HG02938 (cell line): ENCODE data around the gene KIF21B.
"Not testable (repeated sequence)": the region's sequence is repeated elsewhere in the genome, so short reads cannot be mapped to it uniquely, and the experiment has no call there.

Experiments used
- ATAC-seq: cut with Tn5 transposase; IDR thresholded peaks from one replicate; pipeline ENCODE4 v1.9.1; 2021; ENCODE audit warnings: mild to moderate bottlenecking, moderate library complexity; ENCODE audit not compliant: unreplicated experiment

KIF21B gene

DNA sequence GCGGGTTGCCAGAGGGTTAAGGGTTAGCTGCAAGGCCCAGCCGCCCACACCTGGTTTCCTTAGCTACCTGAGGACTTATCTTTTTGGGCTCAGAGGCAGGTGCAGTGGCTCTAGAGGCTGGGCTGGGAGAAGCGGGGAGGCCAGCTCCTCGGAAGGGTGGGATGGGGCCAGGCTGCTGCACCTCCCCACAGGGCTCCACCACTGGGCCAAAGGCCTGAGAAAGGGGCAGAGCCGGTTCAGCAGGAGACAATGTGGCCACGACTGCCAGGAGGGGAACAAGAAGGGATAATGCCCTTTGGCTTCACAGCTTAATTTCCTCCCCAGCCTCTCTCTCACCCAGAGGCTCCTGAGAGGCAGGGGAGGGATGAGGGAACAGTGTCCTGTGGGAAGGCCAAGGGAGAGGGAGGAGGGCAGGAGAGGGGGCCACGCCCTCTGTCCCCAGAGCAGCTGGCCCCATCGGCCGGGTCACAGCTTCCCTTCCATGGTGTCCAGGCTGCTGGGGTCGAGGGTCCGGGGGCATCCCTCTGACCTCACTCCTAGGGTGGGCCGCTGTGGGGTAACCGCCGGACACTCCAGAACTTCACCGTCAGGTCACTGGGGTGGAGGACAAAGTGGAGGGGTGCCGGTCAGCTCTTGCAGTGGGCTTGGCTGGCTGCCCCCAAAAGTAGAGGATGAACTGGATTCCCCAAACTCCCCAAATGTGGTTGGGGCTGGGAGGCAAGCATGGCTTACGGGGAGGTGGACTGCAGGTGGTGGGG lies 50.4 kb downstream of the KIF21B start:
- ATAC-seq = no peak

DNA sequence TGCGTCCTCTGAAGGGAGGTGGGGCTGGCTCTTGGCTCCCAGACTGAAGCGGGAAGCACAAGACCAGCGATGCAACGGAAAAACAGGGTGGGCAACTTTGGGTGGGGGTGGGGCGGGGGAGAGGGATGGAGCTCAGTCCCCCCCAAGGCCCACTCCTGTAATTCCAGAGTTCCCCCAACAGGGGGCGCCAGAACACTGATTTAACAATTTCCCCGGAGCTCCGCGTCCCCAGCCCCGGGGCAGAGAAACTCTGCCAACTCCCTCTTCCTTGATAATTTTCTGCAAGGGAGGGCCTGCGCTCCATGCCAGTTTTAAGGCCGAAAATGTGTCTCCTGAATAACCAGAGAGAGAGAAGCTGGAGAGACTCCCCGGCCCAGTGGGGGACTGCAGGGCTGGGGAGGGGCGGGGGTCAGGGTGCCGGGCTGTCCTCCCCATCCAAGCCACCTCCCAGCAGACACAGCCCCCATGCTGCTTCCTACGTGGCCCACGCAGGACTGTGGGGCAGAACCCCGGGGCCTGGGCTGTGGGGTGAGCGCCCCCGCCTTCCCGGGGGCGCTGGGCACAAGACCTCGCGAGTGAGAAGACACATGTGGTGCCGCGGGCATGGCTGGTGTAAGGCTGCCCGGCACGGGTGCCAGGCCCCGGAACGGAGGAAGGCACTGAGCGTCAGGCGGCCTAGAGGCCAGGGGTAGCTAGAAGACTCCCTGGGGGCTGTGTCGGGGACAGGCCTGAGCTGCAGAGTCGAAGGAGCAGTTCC lies 51.4 kb downstream of the KIF21B start:
- no peak for ATAC-seq

DNA sequence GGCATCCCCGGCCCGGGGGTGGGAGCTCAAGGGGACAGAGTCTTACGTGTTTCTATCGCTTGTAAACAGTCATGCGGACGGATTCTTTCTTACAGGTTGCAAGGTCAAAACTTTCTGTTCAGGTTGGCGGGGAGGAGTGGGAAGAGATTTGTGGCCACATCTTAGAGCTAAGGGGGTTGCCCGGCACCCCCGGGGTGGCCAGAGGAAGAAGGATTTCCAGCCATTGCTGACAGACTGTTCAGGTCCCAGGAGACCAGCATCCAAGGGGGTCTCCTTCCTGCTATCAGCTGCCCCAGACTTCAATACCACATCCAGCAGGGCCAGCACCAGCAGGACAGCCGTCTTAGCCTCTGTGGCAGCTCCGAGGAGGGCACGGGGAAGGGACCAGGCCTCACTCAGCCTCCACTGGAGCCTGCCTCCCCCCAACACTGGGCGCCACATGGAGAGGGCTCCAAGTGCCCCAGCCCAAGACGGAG lies 52.0 kb downstream of the KIF21B start:
- ATAC-seq = no peak

DNA sequence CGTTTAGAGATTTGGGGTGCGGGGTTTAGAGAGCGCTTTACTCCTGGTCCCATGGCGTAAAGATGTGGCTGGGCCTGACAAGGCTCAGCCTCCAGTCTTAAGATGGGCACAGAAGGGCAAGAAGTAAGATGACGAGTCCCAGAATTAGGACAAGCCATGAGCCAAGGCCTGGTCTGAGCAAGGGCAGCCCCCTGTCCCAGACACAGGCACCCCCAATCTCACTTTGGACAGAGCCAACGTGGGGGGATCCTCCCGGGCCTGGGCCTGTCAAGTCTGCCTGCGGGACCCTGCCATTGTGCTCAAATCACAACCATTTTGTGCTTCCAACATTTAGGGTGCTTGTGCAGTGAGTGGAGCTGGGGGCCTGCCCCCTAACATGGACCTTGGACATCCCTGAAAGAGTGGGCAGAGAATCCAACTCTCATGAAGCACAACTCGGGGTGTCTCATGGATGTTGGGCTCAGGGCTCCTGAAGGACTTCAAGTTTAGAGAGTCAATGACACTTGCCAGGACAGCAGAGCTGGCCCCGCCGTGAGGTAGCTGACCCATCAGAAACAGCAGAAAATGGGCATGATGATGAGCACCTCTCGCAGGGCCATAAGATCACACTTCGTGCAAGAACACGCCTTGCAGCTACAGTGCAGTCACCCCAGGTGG lies 52.6 kb downstream of the KIF21B start:
- ATAC-seq = no peak

DNA sequence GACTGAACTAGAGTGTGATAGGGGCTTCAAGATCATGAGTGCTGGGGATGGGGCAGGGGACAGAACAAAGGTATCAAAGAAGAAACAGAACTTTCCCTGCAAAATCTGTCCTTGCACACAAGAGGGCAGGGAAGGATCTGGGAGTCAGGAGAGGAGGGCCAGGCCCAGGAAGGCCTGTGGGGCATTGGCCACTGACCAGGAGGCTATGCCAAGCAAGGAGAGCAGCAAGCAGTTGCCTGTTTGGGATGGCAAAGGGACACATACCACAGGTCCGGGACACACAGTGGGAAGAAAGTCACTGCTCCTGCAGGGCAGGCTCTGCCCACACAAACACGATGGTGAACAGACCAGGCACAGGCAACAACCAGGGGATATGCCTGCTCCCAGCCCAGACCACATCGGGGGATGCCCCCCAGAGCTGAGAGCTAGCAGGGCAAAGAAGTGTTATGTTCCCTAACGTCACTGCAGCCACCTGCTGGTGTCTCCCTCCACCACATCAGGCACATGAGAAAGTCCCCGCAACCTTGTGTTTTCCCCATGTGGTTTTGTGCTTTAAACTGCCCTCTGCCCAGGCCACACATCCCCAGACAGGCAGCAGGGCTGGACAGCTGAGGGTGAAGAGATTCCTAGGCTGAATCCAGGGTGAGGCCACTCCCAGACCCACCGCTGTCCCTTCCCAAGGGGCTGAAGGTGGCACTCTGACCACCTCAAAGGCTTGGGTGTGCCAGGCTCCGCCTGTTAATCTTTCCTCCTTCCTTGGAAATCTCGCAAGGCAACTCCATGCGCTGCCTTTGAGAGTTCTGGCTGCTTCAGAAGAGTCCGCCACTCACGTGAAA lies 53.6 kb downstream of the KIF21B start:
- no peak for ATAC-seq

DNA sequence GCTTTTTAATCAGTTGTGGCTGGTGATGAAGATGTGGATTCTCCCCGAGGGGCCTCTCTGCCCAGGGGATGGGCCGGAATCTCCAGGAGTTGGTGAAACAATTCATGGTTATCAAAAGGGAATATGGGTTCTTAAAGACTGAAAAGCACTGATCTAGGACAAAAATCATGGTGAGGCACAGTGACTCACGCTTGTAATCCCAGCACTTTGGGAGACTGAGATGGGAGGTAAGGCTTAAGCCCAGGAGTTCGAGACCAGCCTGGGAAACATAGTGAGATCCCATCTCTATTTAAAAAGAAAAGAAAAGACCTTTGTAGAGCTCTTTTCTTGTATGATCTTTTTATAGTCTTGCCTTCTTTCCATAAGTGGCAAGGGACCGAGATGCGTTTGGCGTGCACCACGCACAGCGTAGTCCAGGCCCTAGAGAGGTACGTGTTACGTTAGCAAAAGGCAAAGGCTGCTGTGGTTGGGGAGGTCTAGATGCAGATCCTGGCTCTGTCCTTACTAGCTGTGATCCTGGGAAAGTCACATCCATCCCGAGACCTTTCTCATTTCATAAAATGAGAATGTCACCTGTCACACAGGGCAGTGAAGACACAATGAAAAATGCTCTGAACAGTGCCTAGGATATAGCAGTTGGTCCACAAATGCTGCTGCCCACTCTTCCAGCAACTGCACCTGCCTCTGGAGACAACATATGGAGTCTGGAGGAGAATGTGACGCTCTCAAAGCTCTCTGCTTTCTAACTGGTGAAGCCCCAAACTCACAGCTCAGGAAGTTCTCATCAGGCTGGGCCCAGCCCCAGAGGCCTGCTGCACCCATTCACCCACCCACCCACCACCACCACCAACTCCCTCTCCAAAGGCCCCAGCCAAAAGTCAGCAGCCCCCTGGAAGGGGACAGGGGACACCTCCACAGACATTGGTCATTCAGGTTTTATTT lies 54.8 kb downstream of the KIF21B start:
- no peak for ATAC-seq

DNA sequence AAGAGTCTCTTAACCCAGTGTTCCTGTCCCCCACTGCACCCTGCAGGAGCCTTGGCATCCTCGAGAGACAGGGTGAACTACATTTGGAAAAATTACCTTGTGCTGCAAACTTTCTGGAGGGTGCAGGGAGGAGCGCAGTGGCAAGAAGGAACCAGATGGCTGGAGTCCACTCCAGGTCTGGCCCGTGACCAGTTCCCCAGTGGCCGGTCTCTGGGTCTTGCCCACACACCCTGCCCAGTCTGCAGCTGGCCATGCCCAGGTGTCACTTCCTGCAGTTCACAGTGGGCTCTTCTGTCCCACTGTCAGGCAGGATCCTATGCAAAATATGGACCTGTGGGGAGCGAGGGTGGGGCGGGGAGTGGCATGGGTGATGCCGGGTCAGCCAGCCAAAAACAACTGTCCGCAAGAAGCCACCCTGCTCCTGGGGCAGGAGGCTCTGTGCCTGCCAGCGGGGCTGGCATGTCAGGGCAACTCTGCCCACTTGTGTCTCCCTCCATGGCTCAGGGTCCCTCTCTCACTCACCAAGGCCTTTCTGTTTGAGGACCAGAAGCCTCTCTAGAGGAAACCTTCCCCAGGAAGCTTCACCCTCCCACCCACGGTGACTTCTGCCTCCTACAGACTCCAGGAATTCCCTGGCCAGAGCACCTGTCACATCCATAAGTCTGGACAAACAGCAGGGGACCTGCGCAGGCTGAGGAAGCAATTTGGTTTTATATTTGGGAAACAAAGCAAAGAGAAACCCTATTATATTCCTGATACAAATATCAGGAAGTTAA lies 55.6 kb downstream of the KIF21B start:
- ATAC-seq = no peak

DNA sequence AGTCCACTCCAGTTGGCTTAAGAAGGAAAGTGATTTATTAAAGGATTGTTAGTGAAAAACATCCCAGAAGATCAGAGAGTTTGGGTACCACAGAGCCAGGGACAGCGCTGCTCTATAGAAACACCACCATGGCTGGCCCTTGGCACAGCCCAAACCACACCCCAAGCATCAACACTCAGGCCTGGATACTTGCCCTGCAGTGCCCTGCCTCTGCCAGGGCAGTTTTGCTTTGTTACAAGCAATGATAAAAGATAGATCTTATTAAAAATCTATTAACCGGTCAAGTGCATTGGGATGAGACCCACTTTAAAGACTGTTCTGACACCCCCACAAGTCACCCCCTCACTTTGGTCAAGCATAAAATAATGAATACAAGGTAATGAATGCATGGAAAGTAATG lies 56.6 kb downstream of the KIF21B start:
- ATAC-seq = no peak

DNA sequence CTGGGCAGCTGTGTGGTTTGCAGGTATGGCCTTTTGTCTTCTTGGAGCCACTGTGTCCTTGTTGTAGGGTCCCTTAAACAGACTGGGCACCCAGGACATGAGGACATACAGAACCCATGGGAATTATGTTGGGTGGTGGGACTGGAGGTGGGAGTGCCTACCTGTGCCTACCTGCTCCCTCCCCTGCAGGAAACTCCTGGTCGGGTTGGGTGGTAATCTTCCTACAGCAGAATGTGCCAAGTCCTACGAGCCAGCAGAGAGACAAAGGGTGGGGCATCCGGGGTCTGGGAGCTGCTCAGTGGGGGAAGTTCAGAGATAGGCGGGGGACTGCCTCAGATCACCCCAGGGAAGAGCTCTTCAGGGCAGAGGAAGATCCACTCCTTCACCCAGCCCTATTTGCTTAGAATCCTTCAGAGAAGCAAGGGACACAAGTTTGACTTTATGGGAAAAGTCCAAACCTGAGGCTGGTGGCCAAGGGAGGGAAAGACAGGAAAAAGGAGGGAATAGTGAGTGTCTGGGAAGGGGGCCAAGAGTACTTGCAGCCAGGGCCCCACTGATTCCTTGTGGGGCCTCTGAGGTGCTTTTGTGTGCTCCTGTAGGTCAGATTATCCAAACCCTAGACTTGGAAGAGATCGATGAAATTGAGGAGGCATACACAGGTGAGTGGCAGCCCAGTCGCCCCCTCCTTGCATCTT lies 58.3 kb downstream of the KIF21B start:
- ATAC-seq = no peak

DNA sequence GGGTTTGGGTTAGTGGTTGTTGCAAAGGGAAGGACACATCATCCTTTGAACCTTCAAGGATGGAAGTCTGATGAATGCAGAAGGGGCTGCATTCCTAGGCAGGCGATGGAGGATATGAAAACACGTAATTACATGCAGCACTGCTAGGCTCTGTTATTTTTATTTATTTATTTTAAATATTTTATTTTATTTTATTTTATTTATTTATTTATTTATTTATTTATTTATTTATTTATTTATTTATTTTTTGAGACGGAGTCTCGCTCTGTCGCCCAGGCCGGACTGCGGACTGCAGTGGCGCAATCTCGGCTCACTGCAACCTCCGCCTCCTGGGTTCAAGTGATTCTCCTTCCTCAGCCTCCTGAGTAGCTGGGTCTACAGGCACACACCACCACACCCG lies 59.6 kb downstream of the KIF21B start:
- ATAC-seq = not testable (repeated sequence)

DNA sequence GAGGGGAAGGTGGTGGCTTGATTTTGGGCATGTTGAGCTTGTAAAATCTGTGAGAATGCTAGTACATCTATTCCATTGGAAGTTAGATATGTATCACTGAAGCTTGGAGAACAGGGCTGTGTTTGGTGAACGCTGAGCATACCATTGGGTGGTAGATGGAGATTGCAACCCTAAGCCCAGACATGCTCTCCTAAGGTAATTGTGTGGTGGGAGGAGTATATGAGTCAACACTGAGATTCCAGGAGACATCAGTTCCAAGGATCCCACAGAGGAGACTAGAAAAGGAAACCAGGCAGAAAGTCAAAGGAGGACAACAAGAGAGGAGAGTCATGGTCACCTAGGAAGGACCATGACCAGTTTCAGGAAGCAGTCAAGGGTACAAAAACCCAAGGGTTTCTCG lies 60.4 kb downstream of the KIF21B start:
- no peak for ATAC-seq

DNA sequence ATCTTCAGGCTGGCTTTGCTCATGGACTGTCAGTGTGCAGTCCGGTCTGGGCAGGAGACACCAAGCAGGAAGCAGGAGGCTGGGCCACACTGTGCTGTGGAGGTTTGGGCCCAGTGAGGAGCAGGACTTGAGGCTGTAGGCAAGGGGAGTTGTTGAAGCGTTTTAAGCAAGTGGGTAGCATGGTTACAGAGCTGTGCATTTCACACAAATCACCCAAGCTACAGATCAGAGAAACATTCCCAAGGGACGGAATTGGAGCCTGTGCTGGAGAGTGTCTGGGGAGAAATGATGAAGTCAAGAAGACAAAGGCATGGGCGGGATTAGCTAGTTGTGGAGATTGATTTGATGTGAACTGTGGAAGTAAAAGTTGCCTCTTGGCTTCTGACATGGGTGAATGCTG lies 60.9 kb downstream of the KIF21B start:
- no peak for ATAC-seq

DNA sequence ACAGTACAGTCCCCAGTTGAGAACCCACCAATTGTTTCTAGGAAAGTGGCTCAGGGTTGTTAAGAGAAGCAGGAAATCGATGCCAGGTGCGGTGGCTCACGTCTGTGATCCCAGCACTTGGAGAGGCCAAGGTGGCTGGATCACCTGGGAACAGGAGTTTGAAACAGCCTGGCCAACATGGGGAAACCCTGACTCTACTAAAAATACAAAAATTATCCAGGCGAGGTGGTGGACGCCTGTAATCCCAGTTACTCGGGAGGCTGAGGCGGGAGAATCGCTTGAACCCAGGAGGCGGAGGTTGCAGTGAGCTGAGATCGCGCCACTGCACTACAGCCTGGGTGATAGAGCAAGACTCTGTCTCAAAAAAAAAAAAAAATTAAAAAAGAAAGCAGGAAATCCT lies 61.4 kb downstream of the KIF21B start:
- not testable (repeated sequence) for ATAC-seq

DNA sequence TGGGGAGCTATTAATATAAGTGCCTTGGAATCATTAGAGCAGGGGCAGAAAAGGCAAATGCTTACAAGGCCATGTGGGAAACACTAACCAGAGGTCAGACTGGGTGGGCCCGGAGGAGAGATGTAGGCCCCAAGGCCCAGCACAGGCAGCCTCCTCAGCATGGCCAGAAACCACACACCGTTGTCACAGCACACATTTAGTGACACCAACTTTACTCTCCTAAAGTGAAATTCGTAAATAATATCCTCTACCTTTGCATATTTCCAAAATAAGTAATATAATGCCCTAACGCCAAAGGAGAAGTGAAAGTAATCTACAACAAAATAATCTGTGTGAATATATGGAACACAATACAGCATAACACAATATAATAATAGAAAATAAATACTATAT lies 62.6 kb downstream of the KIF21B start:
- ATAC-seq = no peak

DNA sequence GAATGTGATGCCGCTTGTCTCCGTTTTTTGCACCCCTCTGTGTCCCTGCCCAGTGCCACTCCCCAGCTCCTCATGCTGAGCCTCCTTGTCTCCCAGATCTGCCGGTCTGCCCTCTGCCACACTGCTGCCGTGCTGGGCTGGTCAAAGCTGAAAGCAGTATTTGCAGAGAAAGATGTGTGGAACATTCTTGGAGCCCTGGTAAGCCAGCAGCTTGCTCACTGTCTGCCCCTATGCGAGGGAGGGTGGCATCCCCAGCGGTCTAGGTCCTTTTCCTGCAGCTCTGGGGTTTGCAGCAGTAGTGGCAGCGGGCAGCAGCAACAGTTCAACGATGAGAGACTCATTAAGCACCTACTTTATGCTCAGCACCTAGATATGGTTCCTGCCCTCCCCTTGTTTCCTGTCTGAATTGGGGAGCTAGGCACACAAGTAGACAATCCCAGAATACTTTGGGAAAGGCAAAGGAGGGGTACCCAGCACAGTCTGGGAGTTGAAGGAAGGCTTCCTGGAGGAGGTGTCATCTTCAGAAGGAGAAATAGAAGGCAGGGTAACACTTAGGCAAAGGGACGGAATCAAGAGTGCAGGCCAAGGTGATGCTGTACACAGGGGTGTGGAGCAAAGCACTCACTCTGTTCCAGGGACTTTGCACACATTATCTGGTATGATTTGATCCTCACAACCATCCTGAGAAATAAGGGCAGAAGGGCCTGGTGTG lies 63.1 kb downstream of the KIF21B start:
- ATAC-seq = no peak

DNA sequence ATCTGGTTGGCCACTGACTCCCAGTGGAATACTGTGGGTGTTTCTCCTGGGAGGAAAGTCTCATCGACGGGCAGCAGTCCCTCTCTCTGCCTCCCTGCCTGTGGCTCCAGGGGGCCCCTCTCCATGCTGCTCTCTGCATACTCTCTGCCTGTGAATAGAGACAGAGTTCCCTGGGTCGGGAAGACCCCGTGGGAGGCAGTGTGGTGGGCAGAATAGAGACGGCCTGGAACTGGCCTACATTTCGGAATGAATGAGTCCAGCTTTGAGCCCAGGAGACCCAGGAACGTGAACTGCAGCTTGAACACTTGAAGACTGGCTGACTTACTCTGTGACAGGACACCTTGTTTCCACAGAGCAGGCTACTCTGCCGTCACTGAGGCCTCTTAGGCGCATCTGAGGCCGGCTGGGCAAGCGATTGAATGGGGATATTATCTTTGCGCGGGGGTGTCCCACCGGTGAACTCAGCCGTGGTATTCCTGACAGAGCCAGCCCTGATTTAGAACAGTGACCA lies 64.0 kb downstream of the KIF21B start:
- no peak for ATAC-seq

DNA sequence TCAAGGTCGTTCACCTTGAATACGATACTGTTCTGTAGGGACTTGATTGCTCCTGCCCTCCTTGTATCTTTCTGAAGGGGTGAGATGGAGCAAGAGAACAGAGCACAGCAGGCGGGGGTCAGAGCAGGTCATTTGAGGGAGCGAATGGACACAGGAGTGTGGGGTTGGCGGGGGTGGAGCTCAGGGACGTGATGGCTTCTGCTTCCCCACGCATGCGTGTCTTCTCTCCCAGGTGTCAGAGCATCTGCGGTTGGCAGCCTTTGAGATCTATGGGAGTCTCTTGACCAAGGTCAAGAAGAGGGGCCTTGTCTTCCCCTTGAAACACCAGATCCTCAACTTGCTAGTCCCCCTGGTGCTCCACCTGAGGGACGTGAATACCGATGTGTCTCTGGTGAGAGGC lies 64.9 kb downstream of the KIF21B start:
- no peak for ATAC-seq

DNA sequence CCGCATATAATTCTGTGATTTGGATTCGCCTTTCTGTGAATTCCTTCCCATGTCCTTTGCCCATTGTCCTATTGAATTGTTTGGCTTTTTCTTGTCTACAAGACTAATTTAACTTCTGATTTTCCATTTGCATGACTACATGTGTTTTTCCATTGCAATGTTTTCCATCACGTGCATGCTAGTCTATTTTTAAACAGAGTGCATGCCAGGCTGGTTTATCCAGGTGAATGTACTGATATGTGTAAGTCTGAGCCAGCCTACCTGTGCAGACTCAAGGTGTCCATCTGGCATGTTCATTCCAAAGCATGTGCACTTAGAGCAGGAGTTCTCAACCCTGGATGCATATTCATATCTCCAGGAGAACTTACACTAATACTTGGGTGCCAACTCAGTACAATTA lies 69.1 kb downstream of the KIF21B start:
- ATAC-seq = no peak
